ENCODE data around the gene LAGE3. TPM values are rescaled to one million over a fixed set of nuclear protein-coding genes. Genes with fewer than 3 reads are reported as not detected.

The LAGE3 gene
- total and polyA plus RNA-seq, 2 of the 8 experiments (the other 6 are each of a cell fraction or from before 2014, with no cell fraction given): 44.5 to 102 TPM

GRCh38 chrX:154469114-154469513, 10.0 kb downstream of the LAGE3 start:
- no peaks in the 10 kb centered on the region for H4K20me1 ChIP-seq (replicated peaks in 1 of 2; ENCODE audit: control insufficient read depth in 1 of 2, insufficient read depth in 2 of 2, low read length in 2 of 2)
- ChIA-PET CTCF (ENCODE audit: partially characterized antibody) (interaction anchor here (1.1 kb wide), 1 partner anchor 9 kb away, joined by 3 read pairs; no protein-coding TSS in a partner anchor), POLR2A (ENCODE audit: partially characterized antibody) (interaction anchor here (1.2 kb wide), 2 partner anchors 9 kb away, joined by 3 to 4 read pairs; no protein-coding TSS in a partner anchor)
- H4K8ac ChIP-seq (ENCODE audit: extremely low read depth, insufficient read depth, low read length): no peak overlapping the region
- no peak overlapping the region for H3K9ac ChIP-seq (replicated peaks in 1 of 4; ENCODE audit: extremely low read depth in 1 of 4, low read depth in 3 of 4, low read length in 3 of 4)
- no peaks in the 10 kb centered on the region for H3K9me3 ChIP-seq (ENCODE audit: insufficient read depth in 2 of 2, low read depth in 1 of 2, low read length in 1 of 2)
- no peak overlapping the region for H3K56ac ChIP-seq (replicated peaks; ENCODE audit: insufficient read length, low read depth, low read length)
- H3K18ac ChIP-seq (ENCODE audit: extremely low read depth, low read length): no peak overlapping the region
- H2BK15ac ChIP-seq (ENCODE audit: low read length): no peak overlapping the region
- H3K4ac ChIP-seq (replicated peaks; ENCODE audit: insufficient read length, low read depth, low read length): no peak overlapping the region
- FAIRE-seq (no peak), DNase-seq (ENCODE audit: low read depth in 1 of 2, low spot score in 2 of 2) (no peak)
- H3K79me1 ChIP-seq (ENCODE audit: low read depth, low read length): no peaks in the 10 kb centered on the region
- H3K27ac ChIP-seq (ENCODE audit: low read depth, low read length): no peak overlapping the region
- no peaks in the 10 kb centered on the region for H3K79me2 ChIP-seq (ENCODE audit: control insufficient read depth in 1 of 2, insufficient read depth in 2 of 2, low read length in 2 of 2)
- H3K14ac ChIP-seq (ENCODE audit: insufficient read length): no peak overlapping the region
- H3K27me3 ChIP-seq (replicated peaks in 1 of 4; ENCODE audit: control insufficient read depth in 3 of 4, extremely low read depth in 1 of 4, insufficient read depth in 3 of 4, low read length in 3 of 4): no peaks in the 10 kb centered on the region
- no peak overlapping the region for H2AFZ ChIP-seq (ENCODE audit: low read length)
- H3K23ac ChIP-seq (ENCODE audit: insufficient read length): no peak overlapping the region
- H3K4me2 ChIP-seq (ENCODE audit: insufficient read depth in 1 of 2, low read depth in 2 of 2, low read length in 2 of 2): no peak overlapping the region
- H2BK120ac ChIP-seq (replicated peaks; ENCODE audit: low read depth, low read length): no peak overlapping the region
- no peak overlapping the region for H2AK5ac ChIP-seq (ENCODE audit: low read depth, low read length)
- WGBS, 2 experiments (ENCODE audit: extremely low coverage in 1 of 2, insufficient coverage in 1 of 2, insufficient read length in 1 of 2, insufficient replicate concordance in 2 of 2, low coverage in 1 of 2, low lambda C conversion rate in 2 of 2, missing lambda C conversion rate in 1 of 2): 95% methylated on average over 9 of the region's 9 CpGs; no CpG with 5 or more reads in 1 of the 2 experiments
- H2BK12ac ChIP-seq (ENCODE audit: low read depth, low read length): no peak overlapping the region
- H2BK5ac ChIP-seq (ENCODE audit: low read depth, low read length): no peak overlapping the region
- no peak overlapping the region for H4K91ac ChIP-seq (replicated peaks; ENCODE audit: insufficient read length, low read length)
- H3K4me1 ChIP-seq (replicated peaks in 1 of 4; ENCODE audit: control insufficient read depth in 3 of 4, insufficient read depth in 4 of 4, low read length in 3 of 4): no peaks in the 10 kb centered on the region
- no peaks in the 10 kb centered on the region for H3K23me2 ChIP-seq (ENCODE audit: low read depth, low read length)
- peaks cover 0 to 30% (median 5%) of the 10 kb centered on the region in 4 experiments; a peak in 5 of 8 replicates for H3K36me3 ChIP-seq (ENCODE audit: control insufficient read depth in 2 of 4, insufficient read depth in 4 of 4, low read length in 3 of 4)
- H3K4me3 ChIP-seq (ENCODE audit: extremely low read depth in 1 of 4, insufficient read depth in 2 of 4, low read depth in 3 of 4, low read length in 4 of 4): no peak overlapping the region
- H4K5ac ChIP-seq (ENCODE audit: insufficient read length, low read depth, low read length): no peak overlapping the region
- no peak overlapping the region for H2BK20ac ChIP-seq (ENCODE audit: low read length)
- no peak for TF ChIP-seq SUZ12 (IDR thresholded peaks at IDR 0.05; ENCODE audit: low read length)
- no peak for TF ChIP-seq TEAD4 (IDR thresholded peaks at IDR 0.05; ENCODE audit: low read depth, low read length)
- TF ChIP-seq USF2 (IDR thresholded peaks at IDR 0.05; ENCODE audit: low read length): no peak
- no peak for TF ChIP-seq GABPA (IDR thresholded peaks at IDR 0.05; ENCODE audit: borderline replicate concordance, insufficient read depth, low read length)
- no peak for TF ChIP-seq BRCA1 (IDR thresholded peaks at IDR 0.05; ENCODE audit: low read depth, low read length)
- no peak for TF ChIP-seq BACH1 (IDR thresholded peaks at IDR 0.05; ENCODE audit: low read length)
- TF ChIP-seq MAFK (IDR thresholded peaks at IDR 0.05; ENCODE audit: low read depth, low read length): no peak
- no peak for TF ChIP-seq JUND (IDR thresholded peaks at IDR 0.05; ENCODE audit: low read length)
